Peyer's patch (tissue), 4 donors: ENCODE data around the gene CRK. TPM values are rescaled to one million over a fixed set of nuclear protein-coding genes. Genes with fewer than 3 reads are reported as not detected.
"Not testable (repeated sequence)": the region's sequence is repeated elsewhere in the genome, so short reads cannot be mapped to it uniquely, and the experiment has no call there.

Experiments used
- DNase-seq, 3 donors: peaks; one replicate each; pipeline ENCODE4 v3.0.0-alpha.2; 2017 to 2019
- H3K27ac ChIP-seq, 4 donors: fragments of 200-600 bp; sonication (generic); one replicate each; pipeline ENCODE4 v1.5.1; 2016 to 2019
- H3K27me3 ChIP-seq, 2 donors: fragments of 200-600 bp; sonication (generic); one replicate each; pipeline ENCODE4 v1.5.1; 2019
- H3K36me3 ChIP-seq, 3 donors: fragments of 200-600 bp; sonication (generic); one replicate each; pipeline ENCODE4 v1.5.1; 2016 to 2019
- H3K4me1 ChIP-seq, 4 donors: fragments of 200-600 bp; sonication (generic); one replicate each; pipeline ENCODE4 v1.5.1; 2016 to 2019
- H3K4me3 ChIP-seq, 4 donors: fragments of 200-600 bp; sonication (generic); 1 replicate in 3 of 4; 2 replicates in 1 of 4; pipeline ENCODE4 v1.5.1; 2016 to 2019; ENCODE audit warnings: mild to moderate bottlenecking in 1 of 4
- H3K9me3 ChIP-seq, 4 donors: fragments of 200-600 bp; sonication (generic); one replicate each; pipeline ENCODE4 v1.5.1; 2016 to 2019; ENCODE audit warnings: mild to moderate bottlenecking in 1 of 4
- CTCF ChIP-seq, 6 experiments: fragments of 450-650 bp in 4 of 6; fragments of 200-600 bp in 2 of 6; sonication (generic) in 1 of 6; IDR thresholded peaks; one replicate each; pipeline ENCODE4 v1.5.1; 2017 to 2019; ENCODE audit warnings: antibody characterized with exemption in 6 of 6, mild to moderate bottlenecking in 3 of 6, moderate library complexity in 1 of 6
- POLR2A ChIP-seq, 2 donors: fragments of 450-650 bp; IDR thresholded peaks; one replicate each; pipeline ENCODE4 v1.5.1; 2017; ENCODE audit warnings: antibody characterized with exemption in 2 of 2, mild to moderate bottlenecking in 2 of 2, moderate library complexity in 2 of 2
- total RNA-seq, 4 donors: library from RNA; depleted of rRNA; stranded (reverse); fragments of >200 nt; gene quantifications; one replicate each; pipeline ENCODE4 v1.1.0, GENCODE V29; 2016

CRK gene
- total RNA-seq, 4 donors from 2014 or later, result 33.0 to 66.2 (median 59.5) TPM

GRCh38 chr17:1412185-1413110 lies 43.6 kb downstream of the CRK start:
- peak in 2 of 3 donors; percentile 50 to 51 for DNase-seq
- Histone ChIP-seq H3K27me3 (no peaks in the 10 kb centered on the region), H3K9me3 (no peaks in the 10 kb centered on the region), H3K4me3 (no peak overlapping the region), H3K27ac (peak overlapping the region in 2 of 4 donors; percentile 35 to 46), H3K4me1 (peaks cover 0 to 20% (median 0%) of the 10 kb centered on the region in 4 donors), H3K36me3 (peaks cover 0 to 12% (median 0%) of the 10 kb centered on the region in 3 donors)
- TF ChIP-seq POLR2A (IDR thresholded peaks at IDR 0.05) (no peak), CTCF (IDR thresholded peaks at IDR 0.05) (no peak)

- no peaks in the 10 kb centered on the region for H3K9me3 ChIP-seq
- no peak overlapping the region for H3K4me3 ChIP-seq
- TF ChIP-seq POLR2A (IDR thresholded peaks at IDR 0.05) (no peak), CTCF (IDR thresholded peaks at IDR 0.05) (no peak)
- no peak overlapping the region for H3K27ac ChIP-seq
- H3K36me3 ChIP-seq, result no peaks in the 10 kb centered on the region
- DNase-seq, result no peak
- H3K4me1 ChIP-seq, result peaks cover 0 to 19% (median 0%) of the 10 kb centered on the region in 4 donors
- H3K27me3 ChIP-seq, result no peaks in the 10 kb centered on the region
Measured at GRCh38 chr17:1402262-1402586, 53.8 kb downstream of the CRK start.

DNA sequence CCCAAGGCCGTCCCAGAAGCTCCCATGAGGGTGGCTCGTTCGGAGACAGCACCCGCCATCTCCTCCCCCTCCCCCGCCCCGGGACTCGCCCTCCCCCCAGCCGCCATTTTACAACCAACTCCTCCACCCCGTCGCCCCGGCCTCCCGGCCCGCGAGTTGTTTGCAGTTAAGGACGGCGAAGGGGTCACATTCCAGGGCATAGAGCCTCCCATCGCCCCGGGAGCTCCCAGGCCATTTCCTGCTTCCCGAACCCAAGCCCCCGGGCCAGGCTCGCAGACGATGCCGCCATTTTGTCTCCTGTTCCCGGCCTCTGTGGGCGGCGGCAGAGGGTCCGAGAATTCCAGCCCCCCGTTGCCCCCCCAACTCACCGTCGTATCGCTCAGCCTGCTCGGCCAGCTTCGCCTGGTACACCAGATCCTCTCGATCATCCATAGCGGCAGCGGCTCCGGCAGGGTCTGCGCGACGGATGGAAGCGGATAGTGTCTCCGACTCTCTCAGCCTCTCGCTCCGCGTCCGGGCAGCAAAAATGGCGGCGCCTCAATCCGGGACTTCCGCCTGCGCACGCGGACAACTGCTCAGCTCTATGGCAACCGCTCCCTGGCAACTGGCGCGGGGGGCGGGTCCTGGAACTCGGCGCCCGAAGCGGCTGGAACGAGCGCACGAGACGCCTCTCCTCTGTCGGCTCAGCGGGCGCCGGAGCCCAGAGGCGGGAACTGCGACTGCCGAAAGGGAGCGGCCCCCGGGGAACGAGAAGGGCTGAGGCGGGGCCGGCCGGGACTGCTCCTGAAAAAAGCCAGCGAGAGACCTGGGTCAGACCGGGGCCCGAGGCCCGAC lies 56.1 kb downstream of the CRK start, which contains the start of gene YWHAE:
TSS of gene YWHAE (minus strand) at position 544 of the 834 bp plus-strand sequence. CDS start at position 432, 112 bp downstream.
- Histone ChIP-seq H3K9me3 (no peaks in the 10 kb centered on the region), H3K4me1 (peaks cover 0 to 40% (median 0%) of the 10 kb centered on the region in 4 donors), H3K27me3 (no peaks in the 10 kb centered on the region), H3K4me3 (peak within 1 kb of the TSS; percentile 81 to 97 (median 92)), H3K27ac (peak within 1 kb of the TSS; percentile 93 to 97 (median 95)), H3K36me3 (no peaks in the 10 kb centered on the region)
- TF ChIP-seq CTCF (IDR thresholded peaks at IDR 0.05) (peak in 1 of 6 experiments; percentile 13), POLR2A (IDR thresholded peaks at IDR 0.05) (peak; percentile 51 to 79)
- DNase-seq, result peak; percentile 96 to 99 (median 98)

- no peaks in the 10 kb centered on the region for H3K36me3 ChIP-seq
- no peak for TF ChIP-seq POLR2A (IDR thresholded peaks at IDR 0.05)
- TF ChIP-seq CTCF (IDR thresholded peaks at IDR 0.05), result no peak
- no peaks in the 10 kb centered on the region for H3K27me3 ChIP-seq
- DNase-seq, result peak in 2 of 3 donors; percentile 29 to 72
- peak overlapping the region; percentile 93 to 97 (median 95) for H3K27ac ChIP-seq
- H3K4me1 ChIP-seq, result peaks cover 0 to 47% (median 5%) of the 10 kb centered on the region in 4 donors
- no peaks in the 10 kb centered on the region for H3K9me3 ChIP-seq
- peak overlapping the region; percentile 81 to 97 (median 92) for H3K4me3 ChIP-seq
Measured at GRCh38 chr17:1398931-1399678, 56.9 kb downstream of the CRK start.

- H3K27me3 ChIP-seq, result no peaks in the 10 kb centered on the region
- peaks cover 0 to 58% (median 11%) of the 10 kb centered on the region in 4 donors for H3K4me1 ChIP-seq
- H3K27ac ChIP-seq, result peak overlapping the region in 2 of 4 donors; percentile 93 to 97
- peak overlapping the region in 3 of 4 donors; percentile 1 to 96 (median 81) for H3K4me3 ChIP-seq
- H3K36me3 ChIP-seq, result no peaks in the 10 kb centered on the region
- DNase-seq, result no peak
- H3K9me3 ChIP-seq, result no peaks in the 10 kb centered on the region
- TF ChIP-seq CTCF (IDR thresholded peaks at IDR 0.05), result no peak
- TF ChIP-seq POLR2A (IDR thresholded peaks at IDR 0.05), result no peak
Measured at GRCh38 chr17:1398028-1398427, 58.0 kb downstream of the CRK start.

- H3K27ac ChIP-seq, result peak overlapping the region in 1 of 4 donors; percentile 45
- not testable (repeated sequence) for H3K9me3 ChIP-seq, H3K27me3 ChIP-seq, H3K36me3 ChIP-seq, H3K4me3 ChIP-seq
- peak in 1 of 3 donors; percentile 34 for DNase-seq
- peaks cover 0 to 78% (median 14%) of the 10 kb centered on the region in 4 donors for H3K4me1 ChIP-seq
Measured at GRCh38 chr17:1395876-1396665, 60.0 kb downstream of the CRK start.
